GM18861 (cell line): Measurements from ENCODE around the gene SPINT1.

Experiments used
- ATAC-seq: cut with Tn5 transposase; IDR thresholded peaks from one replicate; pipeline ENCODE4 v1.9.1; 2021; ENCODE audit not compliant: unreplicated experiment

The SPINT1 gene, protein sequence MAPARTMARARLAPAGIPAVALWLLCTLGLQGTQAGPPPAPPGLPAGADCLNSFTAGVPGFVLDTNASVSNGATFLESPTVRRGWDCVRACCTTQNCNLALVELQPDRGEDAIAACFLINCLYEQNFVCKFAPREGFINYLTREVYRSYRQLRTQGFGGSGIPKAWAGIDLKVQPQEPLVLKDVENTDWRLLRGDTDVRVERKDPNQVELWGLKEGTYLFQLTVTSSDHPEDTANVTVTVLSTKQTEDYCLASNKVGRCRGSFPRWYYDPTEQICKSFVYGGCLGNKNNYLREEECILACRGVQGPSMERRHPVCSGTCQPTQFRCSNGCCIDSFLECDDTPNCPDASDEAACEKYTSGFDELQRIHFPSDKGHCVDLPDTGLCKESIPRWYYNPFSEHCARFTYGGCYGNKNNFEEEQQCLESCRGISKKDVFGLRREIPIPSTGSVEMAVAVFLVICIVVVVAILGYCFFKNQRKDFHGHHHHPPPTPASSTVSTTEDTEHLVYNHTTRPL

DNA sequence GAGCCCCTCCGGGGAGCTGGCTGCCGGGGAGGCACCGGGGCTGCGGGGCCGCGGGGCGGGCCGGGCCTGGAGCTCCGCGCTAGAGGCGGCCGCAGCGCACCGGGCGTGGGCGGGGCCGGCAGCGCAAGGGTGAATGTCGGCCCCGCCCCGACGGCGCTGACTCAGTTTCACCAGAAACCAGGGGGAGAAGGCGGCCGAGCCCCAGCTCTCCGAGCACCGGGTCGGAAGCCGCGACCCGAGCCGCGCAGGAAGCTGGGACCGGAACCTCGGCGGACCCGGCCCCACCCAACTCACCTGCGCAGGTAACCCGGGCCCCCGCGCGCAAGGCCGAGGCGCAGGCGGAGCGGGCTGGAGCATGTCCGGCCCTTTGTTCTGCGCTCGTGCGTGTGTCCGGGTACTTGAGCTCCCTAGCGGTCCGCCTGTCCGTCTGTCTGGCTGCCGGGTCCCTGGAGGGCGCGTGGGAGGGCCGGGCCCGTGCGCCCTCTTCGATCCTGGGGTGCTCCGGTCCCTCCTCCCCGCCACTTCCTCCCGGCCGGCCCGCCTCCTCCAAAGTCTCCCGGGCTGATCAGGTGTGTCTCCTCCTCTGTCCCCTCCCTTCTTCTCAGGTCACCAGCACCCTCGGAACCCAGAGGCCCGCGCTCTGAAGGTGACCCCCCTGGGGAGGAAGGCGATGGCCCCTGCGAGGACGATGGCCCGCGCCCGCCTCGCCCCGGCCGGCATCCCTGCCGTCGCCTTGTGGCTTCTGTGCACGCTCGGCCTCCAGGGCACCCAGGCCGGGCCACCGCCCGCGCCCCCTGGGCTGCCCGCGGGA lies at the start of gene SPINT1:
Gene SPINT1, plus strand, starts transcription at position 164 of the 811 bp plus-strand sequence. Its CDS starts 507 bp downstream, at position 671.
- no peak for ATAC-seq

DNA sequence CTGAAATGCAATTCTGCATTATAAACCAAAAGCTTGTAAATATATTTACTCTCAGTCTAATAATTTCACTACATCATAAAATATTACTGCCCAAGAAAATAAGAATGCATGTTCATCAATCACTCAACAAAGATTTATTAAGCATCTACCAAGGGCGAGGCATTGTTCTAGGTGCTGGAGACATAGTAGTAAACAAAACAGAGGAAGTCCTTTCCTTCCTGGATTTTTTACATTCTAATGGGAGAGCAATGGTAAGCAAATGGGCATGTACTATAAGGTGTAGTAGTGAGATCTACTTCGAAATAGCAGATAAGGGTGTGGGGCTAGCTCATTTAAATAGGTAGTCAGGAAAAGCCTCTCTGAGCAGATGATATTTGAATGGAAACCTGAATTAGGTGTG lies 47.8 kb upstream of the SPINT1 start:
- no peak for ATAC-seq

DNA sequence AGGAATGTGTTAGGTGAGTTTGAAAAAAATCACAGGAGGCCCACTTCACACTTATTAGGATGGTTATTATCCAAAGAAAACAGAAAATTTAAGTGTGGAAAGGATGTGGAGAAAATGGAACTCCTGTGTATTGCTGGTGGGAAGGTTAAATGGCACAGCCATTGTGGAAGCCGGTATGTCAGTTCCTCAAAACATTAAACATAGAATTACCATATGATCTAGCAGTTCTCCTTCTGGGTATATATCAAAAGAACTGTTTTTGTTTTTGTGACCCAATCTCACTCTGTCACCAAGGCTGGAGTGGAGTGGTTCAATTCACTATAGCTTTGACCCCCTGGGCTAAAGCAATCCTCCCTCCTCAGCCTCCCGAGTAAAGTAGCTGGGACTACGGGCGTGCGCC lies 47.3 kb upstream of the SPINT1 start:
- no peak for ATAC-seq

DNA sequence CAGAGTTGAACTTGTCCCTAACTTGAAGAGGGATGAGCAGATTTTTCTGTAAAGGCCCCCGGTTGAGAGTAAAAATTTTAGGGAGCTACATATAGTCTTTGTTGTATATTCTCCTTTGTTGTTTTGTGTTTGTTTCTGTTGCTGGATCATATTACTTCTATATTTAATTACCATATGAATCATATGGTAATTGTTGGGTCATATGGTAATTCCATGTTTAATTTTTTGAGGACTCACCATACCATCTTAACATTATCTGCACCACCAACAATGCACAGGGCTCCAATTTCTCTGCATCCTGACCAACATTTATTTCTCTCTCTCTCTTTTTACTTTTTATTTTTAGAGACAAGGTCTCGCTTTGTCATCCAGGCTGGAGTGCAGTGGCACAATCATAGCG lies 44.3 kb upstream of the SPINT1 start:
- no peak for ATAC-seq

DNA sequence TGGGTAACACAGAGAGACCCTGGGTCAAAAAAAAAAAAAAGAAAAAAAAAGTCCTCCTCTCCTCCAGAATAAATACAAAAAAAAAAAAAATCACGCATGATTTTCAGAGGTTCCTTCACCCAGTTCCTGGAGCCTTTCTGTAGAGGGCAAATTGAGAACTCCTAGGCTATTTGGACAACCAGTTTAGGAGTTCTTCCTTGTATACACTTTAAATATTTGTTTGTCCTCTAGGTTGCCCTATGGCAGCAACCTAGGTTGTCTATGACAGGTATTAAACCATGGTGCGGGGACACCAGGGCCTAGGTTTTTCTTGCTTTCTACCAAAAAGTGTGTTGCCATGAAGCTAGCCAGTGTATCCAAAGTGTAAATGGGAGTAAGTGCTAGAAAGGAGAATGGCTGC lies 40.8 kb upstream of the SPINT1 start:
- ATAC-seq = no peak

DNA sequence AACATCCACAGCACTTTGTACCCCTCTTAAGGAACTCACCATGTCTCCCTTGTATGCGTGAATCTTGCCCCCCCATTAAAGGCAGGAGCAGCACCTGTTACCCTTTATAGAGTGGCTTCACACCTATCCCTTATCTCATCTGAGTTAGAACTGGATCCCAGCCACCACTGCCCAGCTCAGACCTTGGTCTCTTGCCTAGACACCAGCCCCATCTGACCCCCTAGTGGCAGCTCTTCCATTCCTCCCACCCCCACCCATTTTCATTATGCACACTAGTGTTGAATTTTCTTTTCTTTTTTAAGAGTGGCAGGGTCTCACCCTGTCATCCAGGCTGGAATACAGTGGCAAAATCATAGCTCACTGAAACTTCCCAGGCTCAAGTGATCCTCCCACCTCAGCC lies 40.2 kb upstream of the SPINT1 start:
- no peak for ATAC-seq

DNA sequence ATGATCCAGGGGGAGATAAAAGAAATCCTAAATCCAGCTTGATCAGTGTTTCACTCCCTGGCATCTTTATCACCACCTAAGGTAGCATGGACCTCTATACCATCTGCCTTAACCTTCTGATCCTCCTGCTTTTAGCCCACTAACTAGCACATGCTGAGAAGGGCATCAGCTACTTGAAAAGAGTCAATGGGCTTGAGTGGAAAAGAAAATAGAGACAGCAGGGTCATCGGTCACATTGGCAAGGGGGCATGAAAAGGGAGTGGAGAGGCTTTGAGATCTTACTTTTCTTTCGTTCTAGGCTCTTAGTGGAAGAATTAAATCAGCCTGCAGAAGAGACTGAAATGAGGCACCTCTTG lies 37.2 kb upstream of the SPINT1 start:
- ATAC-seq = no peak

DNA sequence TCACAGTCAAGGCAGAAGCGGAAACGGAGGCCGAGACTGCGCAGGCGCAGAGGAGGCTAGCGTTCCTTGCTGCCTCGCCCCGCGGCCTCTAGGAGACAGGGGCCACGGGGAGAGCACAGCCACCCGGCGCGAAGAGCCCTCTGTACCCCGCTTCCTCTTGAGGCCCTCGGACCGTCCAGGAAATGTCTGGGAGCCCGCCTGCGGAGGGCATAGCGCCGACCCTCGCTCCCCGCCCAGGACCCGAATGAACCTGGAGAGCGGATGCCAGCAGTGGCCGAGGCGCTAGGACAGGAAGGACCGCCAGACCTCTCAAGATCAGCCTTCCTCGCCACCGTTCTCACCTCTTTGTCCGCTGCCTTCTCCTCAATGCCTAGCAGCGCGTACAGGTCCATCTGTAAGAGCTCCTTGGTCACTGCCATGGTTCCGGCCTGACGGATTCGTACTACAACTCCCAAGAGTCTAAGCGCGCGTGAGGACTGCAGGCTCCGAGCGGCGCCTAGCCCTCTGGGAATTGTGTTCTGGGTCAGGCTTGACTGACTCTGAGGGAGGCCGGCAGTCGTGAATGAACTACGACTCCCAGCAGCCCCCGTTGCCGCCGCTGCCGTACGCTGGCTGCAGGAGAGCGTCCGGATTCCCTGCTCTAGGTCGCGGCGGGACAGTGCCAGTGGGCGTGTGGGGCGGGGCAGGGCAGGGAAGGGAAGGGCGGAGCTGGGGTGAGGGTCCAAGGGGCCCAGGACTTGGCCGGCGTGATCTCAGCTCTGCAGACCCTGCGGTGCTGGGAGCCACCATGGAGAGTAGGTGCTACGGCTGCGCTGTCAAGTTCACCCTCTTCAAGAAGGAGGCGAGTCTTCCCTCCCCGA lies 36.6 kb upstream of the SPINT1 start, which contains the start of the genes DNAJC17 and ZFYVE19:
Gene DNAJC17, minus strand, starts transcription at position 446 of the 860 bp plus-strand sequence. Its CDS starts 27 bp downstream, at position 419.
Gene ZFYVE19, plus strand, starts transcription at position 62 of the 860 bp plus-strand sequence. Its CDS starts 501 bp downstream, at position 563.
- peak; percentile 89 for ATAC-seq

DNA sequence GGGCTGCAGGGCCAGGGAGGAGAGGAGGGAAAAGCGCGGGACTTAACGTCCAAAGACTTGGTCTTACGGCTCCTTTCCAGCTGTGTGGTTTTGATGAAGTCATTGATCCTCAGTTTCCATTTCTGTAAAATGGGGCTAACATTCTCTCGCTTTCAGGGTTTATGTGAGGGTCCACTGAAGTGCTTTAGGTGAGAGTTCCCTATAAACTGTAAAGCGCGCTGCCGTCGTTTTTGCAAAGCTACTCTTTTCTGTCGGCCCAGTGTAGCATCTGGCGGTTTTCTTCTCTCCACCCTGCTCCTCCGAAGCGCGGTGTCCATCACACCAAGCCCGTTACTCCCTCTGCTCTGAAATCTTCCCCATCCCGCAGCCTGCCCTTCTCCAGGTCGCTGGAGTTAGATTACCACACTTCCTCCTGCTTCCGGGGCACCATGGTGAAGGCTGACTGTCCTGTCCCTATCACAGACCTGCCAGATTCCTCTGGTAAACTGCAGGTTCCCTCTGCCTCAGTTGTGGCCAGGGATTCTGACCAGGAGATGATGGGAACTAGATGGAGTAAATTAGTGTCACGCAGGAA lies 35.9 kb upstream of the SPINT1 start:
- no peak for ATAC-seq

DNA sequence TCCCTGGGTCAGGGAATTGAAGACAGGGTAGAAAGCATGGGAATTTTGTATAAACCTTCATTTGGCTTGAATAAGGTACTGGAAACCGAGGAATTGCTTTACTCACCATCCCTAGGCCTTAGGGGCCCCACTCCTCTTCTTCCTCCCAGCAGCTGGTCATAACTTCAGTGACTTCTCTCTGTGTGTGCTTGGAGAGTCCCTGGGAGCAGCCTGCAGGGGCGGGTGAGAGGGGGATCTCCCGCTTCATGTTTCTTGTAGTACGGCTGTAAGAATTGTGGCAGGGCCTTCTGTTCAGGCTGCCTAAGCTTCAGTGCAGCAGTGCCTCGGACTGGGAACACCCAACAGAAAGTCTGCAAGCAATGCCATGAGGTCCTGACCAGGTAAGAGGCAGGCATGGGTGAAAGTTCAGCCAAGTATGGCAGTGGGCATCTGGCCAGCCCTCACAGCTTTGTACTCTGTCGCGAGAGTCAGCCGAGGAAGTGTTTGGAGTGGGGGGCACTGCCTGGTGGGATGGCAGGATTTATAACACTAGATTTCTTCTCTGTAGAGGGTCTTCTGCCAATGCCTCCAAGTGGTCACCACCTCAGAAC lies 34.9 kb upstream of the SPINT1 start:
- no peak for ATAC-seq

DNA sequence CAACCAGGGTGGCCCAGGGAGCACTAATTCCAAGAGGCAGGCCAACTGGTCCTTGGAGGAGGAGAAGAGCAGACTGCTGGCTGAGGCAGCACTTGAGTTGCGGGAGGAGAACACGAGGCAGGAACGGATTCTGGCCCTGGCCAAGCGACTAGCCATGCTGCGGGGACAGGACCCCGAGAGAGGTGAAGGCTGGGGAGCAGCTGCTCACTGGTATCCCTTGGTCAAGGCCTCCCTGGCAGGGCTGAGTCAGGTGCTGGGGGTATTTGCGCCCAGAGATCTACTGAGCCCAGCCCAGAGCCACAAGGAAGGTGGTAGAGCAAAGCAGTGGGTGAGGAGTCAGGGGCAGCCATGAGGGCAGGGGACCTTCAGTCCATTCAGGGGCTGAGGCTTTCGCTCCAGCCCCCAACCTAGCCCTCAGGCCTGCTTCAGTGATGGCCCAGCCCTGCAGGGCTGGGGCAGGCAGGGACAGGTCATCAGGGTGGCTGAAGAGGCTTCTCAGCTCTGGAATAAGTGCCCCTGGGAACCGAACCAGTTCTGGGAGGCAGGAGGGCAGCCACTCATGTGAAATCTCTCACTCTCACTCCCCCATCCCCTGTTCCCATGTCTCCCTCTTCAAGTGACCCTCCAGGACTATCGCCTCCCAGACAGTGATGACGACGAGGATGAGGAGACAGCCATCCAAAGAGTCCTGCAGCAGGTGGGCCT lies 31.0 kb upstream of the SPINT1 start:
- no peak for ATAC-seq

DNA sequence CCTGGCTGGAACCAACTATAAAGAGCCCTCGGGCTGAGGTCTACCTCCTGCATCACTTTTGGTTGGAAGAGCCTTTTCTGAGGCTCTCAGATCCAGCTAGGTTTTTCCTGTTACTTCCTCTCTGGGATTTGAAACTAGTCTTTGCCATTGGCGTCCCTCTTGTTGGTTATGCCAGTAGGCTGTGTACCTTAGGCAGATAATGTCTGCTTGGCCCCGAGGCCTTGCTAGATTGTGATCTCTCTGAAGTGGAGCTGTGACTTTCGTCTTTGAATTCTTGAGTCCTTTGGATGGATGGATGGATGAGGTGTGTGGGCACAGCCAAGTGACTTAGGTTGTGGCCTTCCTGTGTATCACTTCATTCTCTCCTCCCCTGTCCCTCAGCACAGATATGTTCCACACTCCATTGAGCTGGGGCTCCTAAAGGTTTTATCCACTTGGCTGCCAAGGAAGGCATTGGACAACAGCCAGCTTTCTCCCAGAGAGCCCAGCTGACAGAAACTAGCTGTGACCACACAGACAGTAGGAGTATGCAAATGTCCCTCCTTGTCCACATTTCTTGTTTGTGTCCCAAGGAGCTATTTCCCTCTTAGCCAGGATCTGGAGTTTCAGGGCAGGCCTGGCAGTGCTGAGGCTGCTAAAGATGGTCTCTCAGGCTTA lies 28.7 kb upstream of the SPINT1 start:
- no peak for ATAC-seq

DNA sequence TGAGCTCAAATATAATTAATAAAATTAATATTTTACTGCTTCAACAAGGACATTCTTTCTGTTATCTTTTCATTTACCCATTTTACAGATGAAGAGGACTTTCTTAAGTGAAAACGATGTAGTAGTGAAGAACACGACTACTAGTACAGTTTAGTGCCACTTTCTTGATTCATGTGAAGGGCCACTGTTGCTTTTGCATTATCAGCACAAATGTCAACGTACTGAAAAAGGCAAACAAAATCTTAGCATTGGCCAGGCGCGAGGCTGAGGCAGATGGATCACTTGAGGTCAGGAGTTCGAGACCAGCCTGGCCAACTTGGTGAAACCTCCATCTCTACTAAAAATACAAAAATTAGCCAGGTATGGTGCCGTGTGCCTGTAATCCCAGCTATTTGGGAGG lies 24.8 kb upstream of the SPINT1 start:
- ATAC-seq = no peak

DNA sequence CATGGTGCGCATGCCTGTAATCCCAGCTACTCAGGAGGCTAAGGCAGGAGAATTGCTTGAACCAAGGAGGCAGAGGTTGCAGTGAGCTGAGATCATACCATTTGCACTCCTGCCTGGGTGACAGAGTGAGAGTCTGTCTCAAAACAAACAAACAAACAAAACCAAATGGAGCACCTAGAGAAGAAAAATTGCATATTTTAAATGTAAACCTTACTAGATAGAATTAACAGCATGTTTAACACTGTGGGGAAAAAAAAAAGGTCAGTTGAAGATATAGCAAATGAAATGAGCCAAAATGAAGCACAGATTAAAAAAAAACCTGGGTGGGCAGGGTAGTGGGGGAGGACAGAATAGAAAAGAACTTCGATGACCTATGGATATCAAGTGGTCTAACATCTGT lies 22.7 kb upstream of the SPINT1 start:
- ATAC-seq = no peak

DNA sequence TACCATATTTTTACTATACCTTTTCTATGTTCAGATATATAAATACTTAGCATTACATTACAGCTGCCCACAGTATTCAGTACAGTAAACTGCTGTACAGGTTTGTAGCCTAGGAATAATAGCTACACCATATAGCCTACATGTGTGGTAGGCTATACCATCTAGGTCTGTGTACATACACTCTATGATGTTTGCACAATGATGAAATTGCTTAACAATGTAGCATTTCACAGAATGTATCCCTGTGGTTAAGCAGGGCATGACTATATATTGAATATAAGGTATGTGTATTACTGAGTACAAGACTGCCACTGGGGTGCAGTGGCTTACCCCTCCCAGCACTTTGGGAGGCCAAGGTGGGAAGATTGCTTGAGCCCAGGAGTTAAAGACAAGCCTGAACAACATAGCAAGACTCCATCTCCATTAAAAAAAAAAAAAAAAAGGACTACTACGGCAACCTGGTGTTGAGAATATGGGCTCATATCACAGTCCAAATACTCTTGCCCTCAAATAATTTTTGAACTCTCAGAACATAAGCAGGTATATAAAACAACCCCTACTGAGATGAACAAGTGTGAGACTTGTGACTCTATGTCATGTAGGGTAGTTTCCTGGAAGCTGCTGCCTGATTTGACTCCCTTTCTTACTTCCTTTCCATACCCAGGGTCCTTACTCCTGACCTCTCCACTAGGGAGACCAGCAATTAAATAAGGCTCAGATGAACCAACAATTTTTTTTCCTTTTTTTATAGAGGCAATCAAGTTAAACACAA lies 20.1 kb upstream of the SPINT1 start:
- ATAC-seq = no peak

DNA sequence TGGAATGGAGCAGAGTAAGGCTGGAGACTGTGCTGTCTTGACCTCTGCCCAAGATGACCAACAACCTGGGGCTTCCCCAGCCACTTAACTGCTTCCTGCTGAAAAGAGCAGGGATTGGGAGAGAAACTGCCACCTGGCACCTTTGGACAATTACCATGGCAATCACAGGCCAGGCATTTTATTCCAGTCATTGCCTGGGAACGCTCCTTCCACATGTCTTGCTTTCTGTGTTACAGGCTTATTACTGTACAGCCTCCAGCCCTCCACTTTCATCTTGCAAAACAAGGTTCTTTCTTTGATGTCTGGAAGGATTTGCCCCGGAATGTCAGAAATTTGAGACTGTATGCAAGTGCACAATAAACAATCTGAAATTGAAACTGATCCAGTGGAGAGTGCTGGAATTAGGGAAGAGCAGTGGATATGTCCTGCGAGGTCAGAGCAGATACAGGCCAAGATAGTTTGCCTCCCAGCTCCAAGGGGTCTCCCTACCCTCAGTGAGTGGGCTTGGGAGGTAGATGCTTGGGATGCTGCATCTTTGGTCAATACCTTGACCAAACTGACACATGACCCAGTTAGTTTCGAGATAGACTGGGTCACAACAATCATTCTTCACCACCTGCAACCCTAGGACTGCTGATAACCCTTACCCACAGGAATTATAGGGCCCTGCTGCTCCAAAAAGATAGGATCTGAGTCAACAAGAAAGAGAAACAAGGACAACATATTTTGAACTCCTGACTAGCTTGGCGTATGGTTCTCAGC lies 18.0 kb upstream of the SPINT1 start:
- no peak for ATAC-seq

DNA sequence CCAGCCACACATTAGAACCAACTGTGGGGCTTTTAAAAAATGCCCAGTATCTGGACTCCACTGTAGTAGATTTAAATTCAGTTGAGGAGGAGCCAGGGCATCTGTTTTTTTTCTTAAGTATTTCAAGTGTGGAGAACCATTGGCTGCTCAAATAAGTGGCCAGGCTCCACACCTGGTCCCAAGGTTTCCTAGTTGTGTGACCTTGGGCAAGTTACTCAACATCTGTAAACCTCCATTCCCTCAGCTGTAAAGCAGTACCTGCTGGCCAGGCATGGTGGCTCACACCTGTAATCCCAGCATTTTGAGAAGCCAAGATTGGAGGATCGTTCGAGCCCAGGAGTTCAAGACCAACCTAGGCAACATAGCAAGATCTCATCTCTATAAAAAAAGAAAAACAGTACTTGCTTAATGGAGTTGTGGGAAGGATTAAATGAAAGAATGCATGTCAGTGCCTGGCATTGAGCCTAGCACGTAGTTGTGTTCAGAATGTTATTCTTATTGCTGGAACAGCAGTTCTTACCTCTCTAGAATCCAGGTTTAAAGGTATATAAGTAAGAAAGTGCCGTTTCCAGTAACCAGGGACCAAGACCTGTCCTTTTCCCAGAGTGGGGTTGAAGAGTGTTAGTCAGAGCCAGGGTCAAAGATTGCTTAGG lies 17.3 kb upstream of the SPINT1 start:
- ATAC-seq = no peak
